Kidney (tissue), 14 donors: Measurements from ENCODE around the gene VGLL2. TPM values are rescaled to one million over a fixed set of nuclear protein-coding genes. Genes with fewer than 3 reads are reported as not detected.

Experiments
- DNase-seq, 5 donors: peaks; one replicate each; pipeline ENCODE4 v3.0.0-alpha.2; 2013 to 2020
- FAIRE-seq: peaks from 2 replicates; lab custom pipeline; 2012; peaks lifted over from hg19 to GRCh38; lab: Jason Lieb, UNC
- H3K27ac ChIP-seq, 2 donors: one replicate each; pipeline ENCODE4 v1.7.0; 2013; ENCODE audit warnings: low read depth in 2 of 2, low read length in 2 of 2, inconsistent platforms in 1 of 2
- H3K27me3 ChIP-seq: one replicate; pipeline ENCODE4 v1.7.1; 2013; ENCODE audit warnings: low read length, inconsistent platforms; ENCODE audit not compliant: control insufficient read depth, insufficient read depth
- H3K36me3 ChIP-seq, 3 donors: one replicate each; pipeline versions ENCODE4 v1.7.0 to v1.7.1; 2013; ENCODE audit warnings: low read length in 3 of 3, control low read depth in 1 of 3, inconsistent platforms in 1 of 3; ENCODE audit not compliant: insufficient read depth in 3 of 3, control insufficient read depth in 2 of 3
- H3K4me1 ChIP-seq, 3 donors: one replicate each; pipeline versions ENCODE4 v1.7.0 to v1.7.1; 2013; ENCODE audit warnings: low read length in 3 of 3, inconsistent platforms in 1 of 3, low read depth in 1 of 3; ENCODE audit not compliant: control insufficient read depth in 2 of 3, insufficient read depth in 2 of 3
- H3K4me3 ChIP-seq, 3 donors: one replicate each; pipeline versions ENCODE4 v1.7.0 to v1.8.1; 2013; ENCODE audit warnings: low read length in 3 of 3, control low read depth in 1 of 3, inconsistent platforms in 1 of 3
- H3K9ac ChIP-seq, 3 donors: one replicate each; pipeline versions ENCODE4 v1.7.0 to v1.7.1; 2013; ENCODE audit warnings: low read length in 3 of 3, control low read depth in 1 of 3, inconsistent platforms in 1 of 3
- H3K9me3 ChIP-seq, 3 donors: one replicate each; pipeline versions ENCODE4 v1.7.0 to v1.7.1; 2013; ENCODE audit warnings: low read length in 3 of 3, control low read depth in 1 of 3, inconsistent platforms in 1 of 3; ENCODE audit not compliant: control insufficient read depth in 2 of 3, insufficient read depth in 1 of 3
- intact Hi-C: fragments of 100-400 bp; cut with DNase I; formaldehyde crosslinking; loops from one replicate; pipeline ENCODE4 v1.11.1; 2022
- polyA plus RNA-seq: library from polyadenylated mRNA; stranded (reverse); fragments of 350-450 nt; fragmentation: Illumina TruSeq; extraction: RNeasy Lipid Tissue Mini Kit (QIAGEN cat#74804); gene quantifications from one replicate; pipeline ENCODE4 v1.2.3, GENCODE V29; 2014; ENCODE audit warnings: low read depth, low replicate concordance; ENCODE audit not compliant: insufficient read depth
- total RNA-seq: library from RNA; stranded (reverse); fragmentation: NEBNext Ultra II Directional; extraction: Animal tissue kit (Norgen Biotek cat#: 25700); gene quantifications from one replicate; pipeline ENCODE4 v1.2.1, GENCODE V29; 2021
- TF ChIP-seq, protein P1 (sequence below): IDR thresholded peaks from 3 replicates; pipeline ENCODE4 v1.5.1; 2012; ENCODE audit warnings: mild to moderate bottlenecking, moderate library complexity, borderline replicate concordance; ENCODE audit not compliant: insufficient read depth; ENCODE audit errors: extremely low read depth
- donor health status: control.
- donor health status: control.
- donor health status: control.
- donor health status: control.
- donor health status: control.
- donor health status: DM: yes; HTN: yes; CAD: no.
- donor health status: Normal renal cell carcinoma (clear cell type).

VGLL2 gene
- total and polyA plus RNA-seq, 2 donors from 2014 or later, result not detected

DNA sequence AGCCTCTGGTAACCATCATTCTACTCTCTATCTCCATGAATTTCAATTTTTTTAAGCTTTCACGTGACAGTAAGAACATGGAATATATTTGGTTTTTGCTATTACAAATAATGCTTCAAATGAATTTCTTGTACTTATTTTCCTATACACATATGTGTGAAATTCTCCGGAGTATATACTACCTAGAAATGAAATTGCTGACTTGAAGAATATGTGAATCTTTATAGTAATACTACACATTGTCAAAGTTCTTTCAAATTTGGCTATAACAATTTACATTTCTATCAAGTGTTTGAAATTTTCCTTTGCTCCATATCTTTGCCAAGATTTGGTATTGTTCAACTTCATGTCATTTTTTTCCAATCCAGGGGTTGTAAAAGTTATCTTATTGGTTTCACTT, 11.6 kb upstream of the VGLL2 start:
- Histone ChIP-seq H3K4me1 (no peaks in the 10 kb centered on the region), H3K36me3 (no peaks in the 10 kb centered on the region), H3K27me3 (no peaks in the 10 kb centered on the region), H3K9ac (no peak overlapping the region), H3K4me3 (no peak overlapping the region), H3K27ac (no peak overlapping the region), H3K9me3 (no peaks in the 10 kb centered on the region)
- TF ChIP-seq, protein P1, sequence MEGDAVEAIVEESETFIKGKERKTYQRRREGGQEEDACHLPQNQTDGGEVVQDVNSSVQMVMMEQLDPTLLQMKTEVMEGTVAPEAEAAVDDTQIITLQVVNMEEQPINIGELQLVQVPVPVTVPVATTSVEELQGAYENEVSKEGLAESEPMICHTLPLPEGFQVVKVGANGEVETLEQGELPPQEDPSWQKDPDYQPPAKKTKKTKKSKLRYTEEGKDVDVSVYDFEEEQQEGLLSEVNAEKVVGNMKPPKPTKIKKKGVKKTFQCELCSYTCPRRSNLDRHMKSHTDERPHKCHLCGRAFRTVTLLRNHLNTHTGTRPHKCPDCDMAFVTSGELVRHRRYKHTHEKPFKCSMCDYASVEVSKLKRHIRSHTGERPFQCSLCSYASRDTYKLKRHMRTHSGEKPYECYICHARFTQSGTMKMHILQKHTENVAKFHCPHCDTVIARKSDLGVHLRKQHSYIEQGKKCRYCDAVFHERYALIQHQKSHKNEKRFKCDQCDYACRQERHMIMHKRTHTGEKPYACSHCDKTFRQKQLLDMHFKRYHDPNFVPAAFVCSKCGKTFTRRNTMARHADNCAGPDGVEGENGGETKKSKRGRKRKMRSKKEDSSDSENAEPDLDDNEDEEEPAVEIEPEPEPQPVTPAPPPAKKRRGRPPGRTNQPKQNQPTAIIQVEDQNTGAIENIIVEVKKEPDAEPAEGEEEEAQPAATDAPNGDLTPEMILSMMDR, result no peak
- no peak for DNase-seq
- FAIRE-seq, result no peak
- intact Hi-C loops, result no loop called here

DNA sequence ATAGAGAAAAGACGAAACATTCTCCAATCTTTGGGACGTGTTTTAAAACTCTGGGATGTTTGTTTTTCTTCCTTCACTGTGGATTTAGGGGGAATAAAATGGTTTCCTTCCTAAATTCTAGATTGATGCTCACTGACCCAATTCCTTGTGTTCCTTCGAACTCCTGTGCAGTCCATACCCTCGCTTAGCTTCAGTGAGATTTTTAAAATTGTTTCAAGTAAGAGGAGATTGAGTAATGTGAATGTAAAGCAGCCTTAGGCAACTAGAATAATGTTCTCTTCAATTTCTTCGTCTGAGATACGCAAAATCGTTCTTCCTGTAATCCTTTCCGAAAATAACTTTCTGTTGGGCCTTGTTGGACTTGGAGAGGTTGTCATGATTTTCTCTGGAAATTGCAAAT, 2.6 kb upstream of the VGLL2 start:
- no peak overlapping the region for H3K27ac ChIP-seq
- H3K9ac ChIP-seq, result no peak overlapping the region
- peaks cover 61% of the 10 kb centered on the region for H3K27me3 ChIP-seq
- intact Hi-C loops, result no loop called here
- no peak overlapping the region for H3K4me3 ChIP-seq
- no peak for FAIRE-seq
- peaks cover 0 to 9% (median 7%) of the 10 kb centered on the region in 3 donors for H3K4me1 ChIP-seq
- TF ChIP-seq, protein P1, result no peak
- no peaks in the 10 kb centered on the region for H3K36me3 ChIP-seq
- no peaks in the 10 kb centered on the region for H3K9me3 ChIP-seq
- no peak for DNase-seq

DNA sequence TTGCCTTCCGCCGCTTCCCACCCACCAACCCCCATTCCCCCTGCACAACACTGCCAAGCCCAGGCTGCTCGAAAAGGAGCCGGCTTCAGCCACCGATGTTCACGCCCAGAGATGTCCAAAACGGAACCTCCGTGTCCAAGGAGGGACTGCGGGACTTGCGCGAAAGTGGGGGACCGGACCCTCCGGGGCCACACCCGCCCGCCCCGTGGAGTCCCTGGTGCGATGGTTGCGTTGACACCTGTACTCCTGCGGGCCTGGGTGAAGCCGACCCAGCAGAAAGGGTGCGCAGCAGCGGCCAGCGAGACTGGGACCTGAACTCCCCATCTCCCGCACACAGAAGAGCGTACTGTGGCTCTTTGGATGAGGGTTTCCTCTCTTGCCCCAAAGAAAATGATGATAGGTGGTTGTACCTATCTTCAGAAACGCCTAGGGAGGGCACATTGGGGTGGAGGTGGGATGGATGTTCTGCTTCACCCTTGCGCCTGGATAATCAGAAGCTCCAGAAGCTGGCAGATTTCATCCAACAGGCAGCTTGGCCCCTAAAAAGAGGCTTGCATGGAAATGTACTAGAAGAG, 1.9 kb upstream of the VGLL2 start:
- H3K4me1 ChIP-seq, result peaks cover 0 to 9% (median 7%) of the 10 kb centered on the region in 3 donors
- no peak overlapping the region for H3K4me3 ChIP-seq
- H3K27ac ChIP-seq, result no peak overlapping the region
- DNase-seq (peak in 1 of 5 donors; percentile 61), FAIRE-seq (no peak)
- intact Hi-C loops, result no loop called here
- peaks cover 68% of the 10 kb centered on the region for H3K27me3 ChIP-seq
- TF ChIP-seq, protein P1, result no peak
- no peaks in the 10 kb centered on the region for H3K36me3 ChIP-seq
- H3K9me3 ChIP-seq, result no peaks in the 10 kb centered on the region
- H3K9ac ChIP-seq, result no peak overlapping the region

DNA sequence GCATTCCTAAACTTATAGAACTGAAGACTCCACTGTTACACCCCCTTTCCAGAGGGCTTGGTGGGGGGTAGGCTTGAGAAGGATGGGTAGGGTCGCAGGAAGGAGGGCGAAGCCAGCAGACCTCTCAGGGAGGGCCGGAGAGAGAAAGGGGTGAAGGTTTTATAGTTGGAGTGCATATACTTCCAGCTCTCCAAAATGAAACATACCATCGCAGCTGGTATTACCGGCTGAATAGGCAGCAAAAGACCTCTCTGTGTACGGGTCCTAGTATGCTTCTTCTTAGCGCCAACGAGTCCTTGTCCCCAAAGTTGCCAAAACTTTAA, 1.0 kb upstream of the VGLL2 start:
- TF ChIP-seq, protein P1, result no peak
- DNase-seq, result peak in 2 of 5 donors; percentile 25 to 47
- no peak for FAIRE-seq
- Histone ChIP-seq H3K9me3 (no peaks in the 10 kb centered on the region), H3K27me3 (peaks cover 77% of the 10 kb centered on the region), H3K4me1 (peaks cover 0 to 9% (median 7%) of the 10 kb centered on the region in 3 donors), H3K27ac (no peak overlapping the region), H3K9ac (no peak overlapping the region), H3K36me3 (no peaks in the 10 kb centered on the region), H3K4me3 (peak overlapping the region in 2 of 3 donors; percentile 57 to 66)
- intact Hi-C loops, result no loop called here
